ENCODE results near the gene ERC1.

DNA sequence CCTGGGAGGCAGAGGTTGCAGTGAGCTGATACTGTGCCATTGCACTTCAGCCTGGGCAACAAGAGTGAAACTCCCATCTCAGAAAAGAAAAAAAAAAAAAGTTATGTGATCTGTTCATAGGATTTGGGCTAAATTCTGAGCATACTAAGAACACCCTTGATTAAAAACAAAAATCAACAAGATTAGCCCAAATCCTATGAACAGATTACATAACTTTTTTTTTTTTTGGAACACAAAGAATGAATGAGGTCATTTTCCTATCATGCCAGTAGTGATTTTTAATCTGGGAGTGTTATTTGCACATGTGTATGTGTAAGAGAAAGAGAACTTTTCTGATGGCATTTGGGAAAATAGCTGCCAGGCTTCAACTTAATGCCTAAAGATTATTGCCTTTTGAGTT lies 208.7 kb downstream of the ERC1 start:
- TF ChIP-seq, protein P1, sequence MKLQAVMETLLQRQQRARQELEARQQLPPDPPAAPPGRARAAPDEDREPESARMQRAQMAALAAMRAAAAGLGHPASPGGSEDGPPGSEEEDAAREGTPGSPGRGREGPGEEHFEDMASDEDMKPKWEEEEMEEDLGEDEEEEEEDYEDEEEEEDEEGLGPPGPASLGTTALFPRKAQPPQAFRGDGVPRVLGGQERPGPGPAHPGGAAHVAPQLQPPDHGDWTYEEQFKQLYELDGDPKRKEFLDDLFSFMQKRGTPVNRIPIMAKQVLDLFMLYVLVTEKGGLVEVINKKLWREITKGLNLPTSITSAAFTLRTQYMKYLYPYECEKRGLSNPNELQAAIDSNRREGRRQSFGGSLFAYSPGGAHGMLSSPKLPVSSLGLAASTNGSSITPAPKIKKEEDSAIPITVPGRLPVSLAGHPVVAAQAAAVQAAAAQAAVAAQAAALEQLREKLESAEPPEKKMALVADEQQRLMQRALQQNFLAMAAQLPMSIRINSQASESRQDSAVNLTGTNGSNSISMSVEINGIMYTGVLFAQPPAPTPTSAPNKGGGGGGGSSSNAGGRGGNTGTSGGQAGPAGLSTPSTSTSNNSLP (IDR thresholded peaks at IDR 0.05; ENCODE audit: borderline replicate concordance, low read depth, low read length), result no peak
- TF ChIP-seq, protein P2, sequence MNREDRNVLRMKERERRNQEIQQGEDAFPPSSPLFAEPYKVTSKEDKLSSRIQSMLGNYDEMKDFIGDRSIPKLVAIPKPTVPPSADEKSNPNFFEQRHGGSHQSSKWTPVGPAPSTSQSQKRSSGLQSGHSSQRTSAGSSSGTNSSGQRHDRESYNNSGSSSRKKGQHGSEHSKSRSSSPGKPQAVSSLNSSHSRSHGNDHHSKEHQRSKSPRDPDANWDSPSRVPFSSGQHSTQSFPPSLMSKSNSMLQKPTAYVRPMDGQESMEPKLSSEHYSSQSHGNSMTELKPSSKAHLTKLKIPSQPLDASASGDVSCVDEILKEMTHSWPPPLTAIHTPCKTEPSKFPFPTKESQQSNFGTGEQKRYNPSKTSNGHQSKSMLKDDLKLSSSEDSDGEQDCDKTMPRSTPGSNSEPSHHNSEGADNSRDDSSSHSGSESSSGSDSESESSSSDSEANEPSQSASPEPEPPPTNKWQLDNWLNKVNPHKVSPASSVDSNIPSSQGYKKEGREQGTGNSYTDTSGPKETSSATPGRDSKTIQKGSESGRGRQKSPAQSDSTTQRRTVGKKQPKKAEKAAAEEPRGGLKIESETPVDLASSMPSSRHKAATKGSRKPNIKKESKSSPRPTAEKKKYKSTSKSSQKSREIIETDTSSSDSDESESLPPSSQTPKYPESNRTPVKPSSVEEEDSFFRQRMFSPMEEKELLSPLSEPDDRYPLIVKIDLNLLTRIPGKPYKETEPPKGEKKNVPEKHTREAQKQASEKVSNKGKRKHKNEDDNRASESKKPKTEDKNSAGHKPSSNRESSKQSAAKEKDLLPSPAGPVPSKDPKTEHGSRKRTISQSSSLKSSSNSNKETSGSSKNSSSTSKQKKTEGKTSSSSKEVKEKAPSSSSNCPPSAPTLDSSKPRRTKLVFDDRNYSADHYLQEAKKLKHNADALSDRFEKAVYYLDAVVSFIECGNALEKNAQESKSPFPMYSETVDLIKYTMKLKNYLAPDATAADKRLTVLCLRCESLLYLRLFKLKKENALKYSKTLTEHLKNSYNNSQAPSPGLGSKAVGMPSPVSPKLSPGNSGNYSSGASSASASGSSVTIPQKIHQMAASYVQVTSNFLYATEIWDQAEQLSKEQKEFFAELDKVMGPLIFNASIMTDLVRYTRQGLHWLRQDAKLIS (CRISPR knock-in tag; IDR thresholded peaks at IDR 0.05), result no peak
- TF ChIP-seq NR4A1 (CRISPR knock-in tag; IDR thresholded peaks at IDR 0.05), result no peak
- no peak for TF ChIP-seq NR4A1 (tag; IDR thresholded peaks at IDR 0.05)
- no peak for TF ChIP-seq NFIC (IDR thresholded peaks at IDR 0.05)
- no peak for TF ChIP-seq SP2 (IDR thresholded peaks at IDR 0.05; ENCODE audit: extremely low read depth, low read depth, low read length, poor library complexity, severe bottlenecking)
- TF ChIP-seq RBM15 (IDR thresholded peaks at IDR 0.05; ENCODE audit: insufficient read depth, low read length), result no peak
- no peak for TF ChIP-seq LEF1 (IDR thresholded peaks at IDR 0.05)
- no peak for TF ChIP-seq ESRRA (IDR thresholded peaks at IDR 0.05; ENCODE audit: borderline replicate concordance, low read depth)
- no peak for TF ChIP-seq POU5F1 (IDR thresholded peaks at IDR 0.05; ENCODE audit: borderline replicate concordance, low read depth, low read length, partially characterized antibody)
- no peak for TF ChIP-seq SP1 (CRISPR knock-in tag; IDR thresholded peaks at IDR 0.05)
- TF ChIP-seq, protein P3, sequence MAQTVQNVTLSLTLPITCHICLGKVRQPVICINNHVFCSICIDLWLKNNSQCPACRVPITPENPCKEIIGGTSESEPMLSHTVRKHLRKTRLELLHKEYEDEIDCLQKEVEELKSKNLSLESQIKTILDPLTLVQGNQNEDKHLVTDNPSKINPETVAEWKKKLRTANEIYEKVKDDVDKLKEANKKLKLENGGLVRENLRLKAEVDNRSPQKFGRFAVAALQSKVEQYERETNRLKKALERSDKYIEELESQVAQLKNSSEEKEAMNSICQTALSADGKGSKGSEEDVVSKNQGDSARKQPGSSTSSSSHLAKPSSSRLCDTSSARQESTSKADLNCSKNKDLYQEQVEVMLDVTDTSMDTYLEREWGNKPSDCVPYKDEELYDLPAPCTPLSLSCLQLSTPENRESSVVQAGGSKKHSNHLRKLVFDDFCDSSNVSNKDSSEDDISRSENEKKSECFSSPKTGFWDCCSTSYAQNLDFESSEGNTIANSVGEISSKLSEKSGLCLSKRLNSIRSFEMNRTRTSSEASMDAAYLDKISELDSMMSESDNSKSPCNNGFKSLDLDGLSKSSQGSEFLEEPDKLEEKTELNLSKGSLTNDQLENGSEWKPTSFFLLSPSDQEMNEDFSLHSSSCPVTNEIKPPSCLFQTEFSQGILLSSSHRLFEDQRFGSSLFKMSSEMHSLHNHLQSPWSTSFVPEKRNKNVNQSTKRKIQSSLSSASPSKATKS (CRISPR knock-in tag; IDR thresholded peaks at IDR 0.05), result no peak
- TF ChIP-seq XRCC5 (IDR thresholded peaks at IDR 0.05; ENCODE audit: low read depth, low read length), result no peak
- no peak for TF ChIP-seq NR1H2 (CRISPR knock-in tag; IDR thresholded peaks at IDR 0.05)
- TF ChIP-seq, protein P4, sequence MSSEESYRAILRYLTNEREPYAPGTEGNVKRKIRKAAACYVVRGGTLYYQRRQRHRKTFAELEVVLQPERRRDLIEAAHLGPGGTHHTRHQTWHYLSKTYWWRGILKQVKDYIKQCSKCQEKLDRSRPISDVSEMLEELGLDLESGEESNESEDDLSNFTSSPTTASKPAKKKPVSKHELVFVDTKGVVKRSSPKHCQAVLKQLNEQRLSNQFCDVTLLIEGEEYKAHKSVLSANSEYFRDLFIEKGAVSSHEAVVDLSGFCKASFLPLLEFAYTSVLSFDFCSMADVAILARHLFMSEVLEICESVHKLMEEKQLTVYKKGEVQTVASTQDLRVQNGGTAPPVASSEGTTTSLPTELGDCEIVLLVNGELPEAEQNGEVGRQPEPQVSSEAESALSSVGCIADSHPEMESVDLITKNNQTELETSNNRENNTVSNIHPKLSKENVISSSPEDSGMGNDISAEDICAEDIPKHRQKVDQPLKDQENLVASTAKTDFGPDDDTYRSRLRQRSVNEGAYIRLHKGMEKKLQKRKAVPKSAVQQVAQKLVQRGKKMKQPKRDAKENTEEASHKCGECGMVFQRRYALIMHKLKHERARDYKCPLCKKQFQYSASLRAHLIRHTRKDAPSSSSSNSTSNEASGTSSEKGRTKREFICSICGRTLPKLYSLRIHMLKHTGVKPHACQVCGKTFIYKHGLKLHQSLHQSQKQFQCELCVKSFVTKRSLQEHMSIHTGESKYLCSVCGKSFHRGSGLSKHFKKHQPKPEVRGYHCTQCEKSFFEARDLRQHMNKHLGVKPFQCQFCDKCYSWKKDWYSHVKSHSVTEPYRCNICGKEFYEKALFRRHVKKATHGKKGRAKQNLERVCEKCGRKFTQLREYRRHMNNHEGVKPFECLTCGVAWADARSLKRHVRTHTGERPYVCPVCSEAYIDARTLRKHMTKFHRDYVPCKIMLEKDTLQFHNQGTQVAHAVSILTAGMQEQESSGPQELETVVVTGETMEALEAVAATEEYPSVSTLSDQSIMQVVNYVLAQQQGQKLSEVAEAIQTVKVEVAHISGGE (CRISPR knock-in tag; IDR thresholded peaks at IDR 0.05), result no peak

Measured in K562 (cell line).